Endothelial cell of umbilical vein (primary cell): ENCODE results near the gene FHOD3. TPM values are rescaled to one million over a fixed set of nuclear protein-coding genes. Genes with fewer than 3 reads are reported as not detected.

Experiments
- BruUV-seq: library from RNA; stranded (reverse); fragments of 400-500 nt; replicated peaks from 2 replicates; lab custom pipeline; 2021; lab: Mats Ljungman, UMichigan
- CTCF ChIA-PET: fragments of 300-600, 350-600 bp; sonication (Branson Sonifier 250); formaldehyde crosslinking; loops from one replicate; lab custom pipeline; 2021; ENCODE audit warnings: antibody characterized with exemption, inconsistent platforms; lab: Charles Lee
- POLR2A ChIA-PET: fragments of 300-600, 350-600 bp; sonication (Branson Sonifier 250); formaldehyde crosslinking; loops from one replicate; lab custom pipeline; 2021; ENCODE audit warnings: antibody characterized with exemption, inconsistent platforms; lab: Charles Lee
- DNase-seq: peaks from one replicate; pipeline ENCODE4 v3.0.0-alpha.2; 2011; ENCODE audit warnings: low read depth, low spot score
- FAIRE-seq: peaks from 2 replicates; lab custom pipeline; 2011; peaks lifted over from hg19 to GRCh38; lab: Jason Lieb, UNC
- H2AFZ ChIP-seq: 2 replicates; pipeline ENCODE4 v1.6.0; 2012; ENCODE audit warnings: low read depth, low read length, control low read depth, inconsistent platforms
- H3K27ac ChIP-seq: 2 replicates; pipeline ENCODE4 v1.5.1; 2011; ENCODE audit warnings: low read depth, mild to moderate bottlenecking, control low read depth, low read length, moderate library complexity; ENCODE audit not compliant: insufficient read depth
- H3K27me3 ChIP-seq, 2 experiments: 2 replicates each; pipeline versions ENCODE4 v1.6.0 to v1.6.1; 2011; ENCODE audit warnings: low read length in 2 of 2, mixed read lengths in 1 of 2; ENCODE audit not compliant: control insufficient read depth in 2 of 2, insufficient read depth in 2 of 2
- H3K36me3 ChIP-seq, 2 experiments: 2 replicates in 1 of 2; 3 replicates in 1 of 2; pipeline ENCODE4 v1.5.1; 2011; ENCODE audit warnings: low read length in 2 of 2, mild to moderate bottlenecking in 1 of 2, moderate library complexity in 1 of 2; ENCODE audit not compliant: control insufficient read depth in 2 of 2, insufficient read depth in 2 of 2; ENCODE audit errors: extremely low read depth in 1 of 2
- H3K4me1 ChIP-seq: 3 replicates; pipeline ENCODE4 v1.5.1; 2011; ENCODE audit warnings: mild to moderate bottlenecking, low read length; ENCODE audit not compliant: control insufficient read depth, insufficient read depth; ENCODE audit errors: extremely low read depth
- H3K4me2 ChIP-seq: 2 replicates; pipeline ENCODE4 v1.6.1; 2011; ENCODE audit warnings: low read length, control low read depth, mixed read lengths; ENCODE audit not compliant: insufficient read depth
- H3K4me3 ChIP-seq, 3 experiments: fragments of 200-600 bp in 1 of 3; sonication (generic), shearing (Covaris generic) in 1 of 3; replicated peaks in 1 of 3; 2 replicates each; pipeline ENCODE4 v1.5.1; 2011 to 2016; ENCODE audit warnings: control low read depth in 3 of 3, low read length in 3 of 3, mild to moderate bottlenecking in 2 of 3, inconsistent platforms in 1 of 3, low read depth in 1 of 3, moderate library complexity in 1 of 3; ENCODE audit not compliant: insufficient read depth in 1 of 3
- H3K79me2 ChIP-seq: 2 replicates; pipeline ENCODE4 v1.6.0; 2012; ENCODE audit warnings: low read length, inconsistent platforms; ENCODE audit not compliant: control insufficient read depth, insufficient read depth
- H3K9ac ChIP-seq: replicated peaks from 2 replicates; pipeline ENCODE3; 2011; ENCODE audit warnings: low read length, control low read depth; ENCODE audit not compliant: insufficient read depth; ENCODE audit errors: extremely low read depth
- H3K9me1 ChIP-seq: replicated peaks from 3 replicates; pipeline ENCODE4 v1.6.0; 2011; ENCODE audit warnings: mild to moderate bottlenecking, low read length; ENCODE audit not compliant: control insufficient read depth, insufficient read depth; ENCODE audit errors: extremely low read depth
- H3K9me3 ChIP-seq: replicated peaks from 2 replicates; pipeline ENCODE4 v1.5.1; 2012; ENCODE audit warnings: low read length, inconsistent platforms; ENCODE audit not compliant: control insufficient read depth, insufficient read depth
- H4K20me1 ChIP-seq: replicated peaks from 2 replicates; pipeline ENCODE3; 2011; ENCODE audit warnings: mild to moderate bottlenecking, low read length; ENCODE audit not compliant: control insufficient read depth, insufficient read depth; ENCODE audit errors: extremely low read depth
- CTCF ChIP-seq, 2 donors: IDR thresholded peaks; 1 replicate in 1 of 2; 2 replicates in 1 of 2; pipeline ENCODE4 v1.5.1; 2011; ENCODE audit warnings: low read length in 2 of 2, mild to moderate bottlenecking in 2 of 2, moderate library complexity in 2 of 2, control low read depth in 1 of 2, inconsistent platforms in 1 of 2, low read depth in 1 of 2; ENCODE audit not compliant: insufficient read depth in 1 of 2; ENCODE audit errors: extremely low read depth in 1 of 2
- EZH2 ChIP-seq: IDR thresholded peaks from 2 replicates; pipeline ENCODE4 v1.6.1; 2012; ENCODE audit warnings: borderline replicate concordance, low read depth, mild to moderate bottlenecking, moderate library complexity, low read length, inconsistent platforms; ENCODE audit not compliant: severe bottlenecking
- FOS ChIP-seq: IDR thresholded peaks from 2 replicates; pipeline ENCODE4 v1.6.1; 2011; ENCODE audit warnings: mild to moderate bottlenecking, low read length, moderate library complexity, borderline replicate concordance; ENCODE audit not compliant: insufficient read depth
- GATA2 ChIP-seq: IDR thresholded peaks from 2 replicates; pipeline ENCODE4 v1.7.0; 2011; ENCODE audit warnings: low read depth, mild to moderate bottlenecking, moderate library complexity, mixed read lengths, low read length; ENCODE audit not compliant: insufficient read length, insufficient read depth
- JUN ChIP-seq: IDR thresholded peaks from 2 replicates; pipeline ENCODE4 v1.6.1; 2011; ENCODE audit warnings: borderline replicate concordance, low read depth; ENCODE audit not compliant: insufficient read length, insufficient read depth
- MYC ChIP-seq: IDR thresholded peaks from one replicate; pipeline ENCODE4 v1.6.1; 2011; ENCODE audit warnings: mild to moderate bottlenecking, low read depth, low read length
- POLR2A ChIP-seq: IDR thresholded peaks from 2 replicates; pipeline ENCODE4 v1.6.1; 2012; ENCODE audit warnings: low read depth, mild to moderate bottlenecking, control low read depth, low read length
- POLR2AphosphoS5 ChIP-seq: IDR thresholded peaks from 2 replicates; pipeline ENCODE4 v1.6.1; 2012; ENCODE audit warnings: low read depth, mild to moderate bottlenecking, control low read depth, low read length, moderate library complexity; ENCODE audit not compliant: insufficient read depth
- dilution Hi-C: fragments of 300-500 bp; cut with MboI; formaldehyde crosslinking; loops from one replicate; pipeline ENCODE4 v1.15.0; 2019; ENCODE audit warnings: low sequenced_read_pairs; ENCODE audit not compliant: extremely low pct_ligation_motif_present
- intact Hi-C: fragments of 100-400 bp; cut with micrococcal nuclease; formaldehyde crosslinking; loops from one replicate; pipeline ENCODE4 v1.10.0; 2022
- polyA plus RNA-seq, 4 experiments: library from polyadenylated mRNA; depleted of rRNA in 3 of 4; stranded (reverse) in 3 of 4; unstranded in 1 of 4; fragments of >200 nt; gene quantifications; 2 replicates each; pipeline versions ENCODE4 v1.2.1 to v1.2.3, GENCODE V29; 2011 to 2012; ENCODE audit warnings: missing spikeins in 1 of 4
- total RNA-seq: library from RNA; stranded (reverse); gene quantifications from 2 replicates; pipeline ENCODE4 v1.2.3, GENCODE V29; 2021
- TF ChIP-seq, protein P1 (sequence below): IDR thresholded peaks from 2 replicates; pipeline ENCODE4 v1.6.1; 2011; ENCODE audit not compliant: insufficient read depth, insufficient read length

FHOD3 gene
- total and polyA plus RNA-seq, 2 donors (not counting 3 experiments of a cell fraction or from before 2014, with no cell fraction given): 0.06 to 1.5 TPM

DNA sequence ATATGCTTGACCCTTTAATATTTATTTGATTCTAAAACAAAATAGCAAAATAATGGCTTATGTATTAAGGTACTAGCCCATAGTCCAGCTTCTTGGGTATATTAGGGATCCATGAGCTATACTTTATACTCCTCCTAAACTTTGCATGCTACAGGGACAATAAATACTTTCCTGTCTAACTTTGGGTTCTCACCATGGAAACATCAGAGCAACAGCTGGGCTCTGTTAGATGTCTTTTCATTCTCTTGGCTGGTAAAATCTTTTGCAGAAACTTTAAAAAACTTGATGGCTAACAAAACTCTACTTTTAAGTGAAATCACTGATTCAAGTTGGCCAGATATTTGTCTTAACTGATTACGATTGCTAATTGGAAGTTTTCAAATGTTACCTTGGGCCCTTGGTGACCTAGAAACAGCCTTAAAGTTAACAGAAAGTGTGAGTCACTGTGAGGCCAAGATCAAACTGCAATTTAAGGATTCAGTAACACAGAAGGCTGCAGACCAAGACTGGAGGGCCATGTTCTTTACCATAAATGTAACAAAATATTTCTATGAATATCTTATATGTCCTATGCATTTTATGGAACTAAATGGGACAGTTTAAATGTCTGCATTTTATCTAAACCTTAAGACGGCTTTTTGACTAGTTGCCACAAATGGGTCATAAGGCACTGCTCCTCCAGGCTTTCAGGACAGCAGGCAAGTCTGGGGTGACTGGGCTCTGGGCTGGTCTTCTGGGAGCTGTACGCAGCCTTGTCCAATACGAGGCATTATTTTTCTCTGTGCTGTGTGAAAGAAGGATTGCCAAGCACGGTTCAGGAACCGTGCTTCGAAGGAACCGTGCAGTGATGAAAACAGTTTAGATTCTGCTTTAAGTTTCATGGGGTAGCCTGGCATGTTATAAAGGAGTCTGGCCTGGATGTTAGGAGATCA, 342.8 kb downstream of the FHOD3 start:
- no TSS peak for BruUV-seq
- DNase-seq: no peak

More for the DNA sequence above, 342.8 kb downstream of the FHOD3 start:
- Histone ChIP-seq H3K4me3 (no peak overlapping the region), H3K27me3 (no peaks in the 10 kb centered on the region), H2AFZ (no peak overlapping the region), H3K9me3 (no peaks in the 10 kb centered on the region), H4K20me1 (no peaks in the 10 kb centered on the region), H3K9me1 (no peaks in the 10 kb centered on the region), H3K9ac (no peak overlapping the region), H3K79me2 (no peaks in the 10 kb centered on the region), H3K27ac (no peak overlapping the region), H3K4me2 (no peak overlapping the region), H3K36me3 (no peaks in the 10 kb centered on the region), H3K4me1 (no peaks in the 10 kb centered on the region)
- intact Hi-C loops (no loop called here), dilution Hi-C loops (no loop called here)
- TF ChIP-seq MYC (no peak), POLR2AphosphoS5 (no peak), POLR2A (no peak), CTCF (IDR thresholded peaks at IDR 0.05; ENCODE audit: extremely low read depth in 1 of 2, insufficient read depth in 1 of 2, low read depth in 1 of 2, low read length in 2 of 2) (no peak), JUN (no peak), EZH2 (no peak), GATA2 (no peak), FOS (no peak)
- TF ChIP-seq, protein P1, sequence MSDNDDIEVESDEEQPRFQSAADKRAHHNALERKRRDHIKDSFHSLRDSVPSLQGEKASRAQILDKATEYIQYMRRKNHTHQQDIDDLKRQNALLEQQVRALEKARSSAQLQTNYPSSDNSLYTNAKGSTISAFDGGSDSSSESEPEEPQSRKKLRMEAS: no peak
- POLR2A ChIA-PET: no interaction called here
- CTCF ChIA-PET: no interaction called here
- no peak for FAIRE-seq
